HG03060 (cell line): ENCODE results near the gene GABBR2.

Source experiments
- ATAC-seq: cut with Tn5 transposase; IDR thresholded peaks from one replicate; pipeline ENCODE4 v1.9.1; 2021; ENCODE audit warnings: low read depth, moderate number of reproducible peaks; ENCODE audit not compliant: unreplicated experiment

GABBR2 gene

GRCh38 chr9:98255061-98255577, 453.6 kb downstream of the GABBR2 start:
- ATAC-seq: peak; percentile 9

- no peak for ATAC-seq
Observed at GRCh38 chr9:98254228-98255060, 454.3 kb downstream of the GABBR2 start.

- no peak for ATAC-seq
Observed at GRCh38 chr9:98253565-98253964, 455.2 kb downstream of the GABBR2 start.

- no peak for ATAC-seq
Observed at GRCh38 chr9:98251551-98251950, 457.2 kb downstream of the GABBR2 start.

- no peak for ATAC-seq
Observed at GRCh38 chr9:98249771-98250170, 459.0 kb downstream of the GABBR2 start.

GRCh38 chr9:98248737-98249474, 459.8 kb downstream of the GABBR2 start:
- ATAC-seq: no peak

- ATAC-seq: no peak
Observed at GRCh38 chr9:98247831-98248657, 460.7 kb downstream of the GABBR2 start.

GRCh38 chr9:98242426-98242825, 466.3 kb downstream of the GABBR2 start:
- ATAC-seq: no peak

GRCh38 chr9:98241357-98242300, 467.1 kb downstream of the GABBR2 start:
- no peak for ATAC-seq

GRCh38 chr9:98240475-98240874, 468.3 kb downstream of the GABBR2 start:
- no peak for ATAC-seq
